HG03095 (cell line): ENCODE data around the gene CCDC24.
A peak's percentile ranks its signal among the peaks of the same experiment; 100 is the strongest.

ENCODE experiments used
- ATAC-seq: cut with Tn5 transposase; IDR thresholded peaks from one replicate; pipeline ENCODE4 v1.9.1; 2021; ENCODE audit warnings: moderate library complexity; ENCODE audit not compliant: unreplicated experiment

CCDC24 gene

DNA sequence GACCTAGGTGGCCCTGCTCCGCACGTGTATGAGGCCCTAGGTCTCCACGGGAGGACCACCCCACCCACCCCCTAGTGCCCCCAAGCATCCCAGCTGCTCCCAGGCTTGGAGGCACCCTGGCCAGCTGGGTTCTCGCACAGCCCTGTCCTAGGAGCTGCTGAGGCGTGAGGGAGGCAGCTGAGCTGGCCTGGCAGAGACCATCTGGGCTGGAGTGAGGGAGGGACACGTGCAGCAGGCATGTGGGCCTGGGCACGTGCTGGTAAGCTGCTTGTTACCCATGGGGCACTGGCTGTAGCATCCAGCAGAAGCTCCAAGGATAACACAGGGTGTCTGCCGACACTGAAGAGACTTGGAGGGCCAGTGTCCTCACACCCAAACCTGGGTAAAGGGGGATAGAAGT lies 29.8 kb downstream of the CCDC24 start:
- ATAC-seq: no peak

DNA sequence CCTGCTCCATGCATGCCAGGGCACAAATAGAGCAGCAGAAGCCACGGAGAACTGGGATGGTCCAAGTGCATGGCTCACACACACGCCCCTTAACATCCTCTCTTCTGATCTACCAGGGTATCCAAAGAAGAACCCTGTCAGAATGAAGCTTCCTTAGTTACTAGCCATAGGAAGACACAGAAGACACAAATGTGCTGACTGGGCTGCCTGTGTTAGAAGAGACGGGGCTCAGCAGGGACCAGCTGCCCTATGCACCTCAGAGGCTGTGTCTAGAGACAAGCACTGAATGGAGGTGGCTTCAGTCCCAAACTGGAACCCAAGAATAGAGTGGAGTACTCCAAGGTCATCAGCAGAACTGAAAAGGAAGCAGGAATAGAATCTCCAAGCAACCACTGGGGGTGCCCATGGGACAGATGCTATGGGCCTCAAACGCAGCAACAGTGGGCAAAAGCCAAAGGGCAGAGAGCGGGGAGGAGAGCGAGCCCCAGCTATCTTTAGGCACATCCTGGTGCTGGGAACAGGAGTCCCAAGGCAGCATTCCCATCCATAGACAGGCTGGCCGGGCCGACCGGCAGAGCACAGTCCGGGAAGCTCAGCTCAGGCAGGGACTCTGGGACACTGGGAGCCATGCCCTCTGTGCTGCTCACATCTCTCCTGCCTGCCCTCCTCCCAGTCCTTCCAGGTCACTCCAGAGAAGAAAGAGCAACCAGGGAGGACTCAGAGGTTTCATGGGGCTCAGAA lies 30.4 kb downstream of the CCDC24 start:
- ATAC-seq: no peak

DNA sequence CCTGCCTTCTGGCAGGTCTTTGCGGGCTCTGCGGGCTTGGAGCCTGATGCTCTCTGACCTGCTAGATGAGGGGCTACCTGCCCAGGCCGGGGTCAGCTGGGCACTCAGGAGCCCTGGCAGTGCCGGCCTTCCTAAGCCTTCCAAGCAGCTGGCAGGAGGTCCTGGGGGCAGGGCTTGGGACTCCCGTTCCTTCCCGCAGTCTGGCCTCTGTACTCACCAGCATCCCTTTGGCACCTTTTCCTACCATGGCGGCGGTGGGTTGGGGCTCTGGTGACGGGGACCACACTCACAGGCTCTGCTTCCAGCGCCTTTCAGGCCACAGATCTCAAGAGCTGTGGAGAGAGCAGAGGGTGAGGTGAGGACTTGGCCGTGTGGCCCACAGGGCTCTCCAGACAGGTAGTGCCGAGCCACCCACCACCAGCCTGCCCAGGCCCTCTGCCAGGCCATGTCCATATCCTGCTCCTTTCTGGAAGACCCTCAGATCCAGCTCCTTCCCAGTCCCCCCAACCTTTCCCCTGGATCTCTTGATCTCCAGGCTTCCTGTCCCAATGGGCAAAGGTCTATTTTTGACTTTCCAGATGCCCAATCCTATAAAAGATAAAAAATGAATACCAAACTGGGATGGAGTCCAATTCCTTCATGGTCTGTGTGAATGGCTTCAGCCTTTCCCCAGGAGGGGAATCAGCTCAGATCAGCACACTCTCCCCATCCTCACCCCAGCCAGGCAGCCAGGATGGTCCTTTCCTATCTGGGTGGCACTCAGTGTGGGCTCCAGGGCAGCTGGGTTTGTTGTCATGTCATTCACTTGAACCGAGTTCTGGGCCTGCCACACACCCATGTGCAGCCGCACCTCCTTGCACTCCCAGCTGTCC lies 32.9 kb downstream of the CCDC24 start:
- no peak for ATAC-seq

DNA sequence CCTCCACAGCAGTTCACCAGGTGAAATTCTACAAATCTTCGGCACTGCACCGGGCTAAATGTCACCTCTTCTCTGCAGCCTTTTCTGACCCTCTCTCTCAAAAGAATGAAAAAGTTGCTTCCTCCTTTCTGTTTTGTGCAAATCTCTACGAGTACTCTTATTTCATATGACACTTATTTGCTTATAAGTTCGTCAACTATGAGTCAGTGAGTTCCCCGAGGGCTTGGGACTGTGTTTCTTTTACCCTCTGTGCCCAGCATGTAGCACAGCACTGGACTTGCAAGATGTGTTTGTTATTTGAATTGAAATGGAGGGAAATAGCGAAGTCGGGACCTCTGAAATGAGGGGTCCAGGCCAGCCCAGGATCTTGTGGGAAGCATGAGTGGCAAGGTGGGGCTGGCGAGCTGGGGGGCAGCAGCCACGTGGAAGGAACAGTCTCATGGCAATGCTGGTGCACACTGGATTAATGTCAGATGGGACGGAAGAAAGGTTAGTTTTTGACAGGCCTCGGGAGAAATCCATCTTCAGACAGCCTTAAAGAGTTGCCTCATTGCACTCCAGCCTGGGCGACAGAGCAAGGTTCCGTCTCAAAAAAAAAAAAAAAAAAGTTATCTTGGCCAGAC lies 33.6 kb downstream of the CCDC24 start:
- ATAC-seq: no peak

DNA sequence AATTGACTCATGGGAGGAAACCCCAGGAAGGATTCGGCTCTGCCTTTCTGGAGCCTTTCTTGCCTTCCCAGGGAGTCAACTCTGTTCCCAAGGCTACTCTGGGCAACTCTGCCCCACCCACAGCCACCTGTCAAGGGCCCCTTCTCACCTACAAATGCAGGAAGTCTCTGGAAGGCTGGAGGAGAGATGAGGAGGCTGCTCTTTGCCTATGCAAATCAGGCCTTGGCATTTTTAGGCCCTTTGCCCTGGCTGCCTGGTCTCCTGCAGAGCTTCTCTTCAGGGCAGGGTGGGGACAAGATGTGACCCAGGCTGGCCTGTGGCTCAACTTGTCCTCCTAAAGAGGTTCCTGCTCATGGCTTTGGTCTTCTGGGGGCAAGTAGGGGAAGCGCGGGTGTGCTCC lies 34.4 kb downstream of the CCDC24 start:
- no peak for ATAC-seq

DNA sequence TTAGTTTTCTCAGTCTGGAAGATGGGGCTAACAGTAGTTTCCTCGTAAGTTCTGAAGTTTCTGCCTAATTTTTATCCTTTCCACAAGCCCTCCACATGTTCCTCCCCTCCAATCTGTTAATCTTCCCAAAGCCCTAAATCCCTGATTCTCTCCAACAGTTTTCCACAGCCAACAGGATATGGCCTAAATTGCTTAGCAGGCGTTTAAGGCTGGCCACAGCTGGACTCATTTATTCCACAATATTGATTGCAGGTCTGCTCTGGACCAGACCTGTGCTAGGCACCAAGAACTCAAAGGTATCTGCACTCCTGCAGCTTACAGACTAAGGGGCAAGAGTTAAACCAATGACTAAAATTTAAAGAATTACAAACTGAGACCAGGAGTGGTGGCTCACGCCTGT lies 35.9 kb downstream of the CCDC24 start:
- ATAC-seq: no peak

DNA sequence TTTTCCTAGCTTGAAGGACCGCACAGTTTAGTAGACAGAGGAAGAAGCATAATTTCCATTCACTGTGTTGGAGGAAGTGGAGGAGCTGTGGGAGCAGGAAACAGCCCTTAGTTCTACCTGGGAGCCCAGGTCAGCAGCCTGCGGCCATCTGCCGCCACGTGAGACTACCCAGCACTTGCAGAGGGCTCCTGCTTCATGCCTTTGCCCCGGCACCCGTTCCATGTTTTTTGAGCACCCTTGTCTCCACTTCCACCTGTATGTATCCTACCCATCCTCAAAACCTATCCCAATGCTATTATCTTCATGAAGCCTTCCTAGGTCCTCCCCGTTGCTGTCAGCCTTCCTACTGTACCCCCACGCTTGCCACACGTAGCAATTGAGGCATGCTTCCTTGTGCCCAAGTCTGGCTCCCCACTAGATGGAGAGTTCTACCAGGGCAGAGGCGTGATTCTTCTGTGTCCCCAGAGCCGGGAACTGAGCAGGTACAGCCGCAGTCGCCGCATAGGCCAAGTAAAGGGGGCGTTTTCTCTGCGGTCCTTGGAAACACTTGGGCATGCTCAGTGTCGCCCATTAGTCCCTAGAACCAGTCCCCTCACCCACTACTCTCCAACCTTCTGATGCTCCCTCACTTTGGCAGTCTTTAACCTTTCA lies 38.0 kb downstream of the CCDC24 start:
- ATAC-seq: peak; percentile 9

DNA sequence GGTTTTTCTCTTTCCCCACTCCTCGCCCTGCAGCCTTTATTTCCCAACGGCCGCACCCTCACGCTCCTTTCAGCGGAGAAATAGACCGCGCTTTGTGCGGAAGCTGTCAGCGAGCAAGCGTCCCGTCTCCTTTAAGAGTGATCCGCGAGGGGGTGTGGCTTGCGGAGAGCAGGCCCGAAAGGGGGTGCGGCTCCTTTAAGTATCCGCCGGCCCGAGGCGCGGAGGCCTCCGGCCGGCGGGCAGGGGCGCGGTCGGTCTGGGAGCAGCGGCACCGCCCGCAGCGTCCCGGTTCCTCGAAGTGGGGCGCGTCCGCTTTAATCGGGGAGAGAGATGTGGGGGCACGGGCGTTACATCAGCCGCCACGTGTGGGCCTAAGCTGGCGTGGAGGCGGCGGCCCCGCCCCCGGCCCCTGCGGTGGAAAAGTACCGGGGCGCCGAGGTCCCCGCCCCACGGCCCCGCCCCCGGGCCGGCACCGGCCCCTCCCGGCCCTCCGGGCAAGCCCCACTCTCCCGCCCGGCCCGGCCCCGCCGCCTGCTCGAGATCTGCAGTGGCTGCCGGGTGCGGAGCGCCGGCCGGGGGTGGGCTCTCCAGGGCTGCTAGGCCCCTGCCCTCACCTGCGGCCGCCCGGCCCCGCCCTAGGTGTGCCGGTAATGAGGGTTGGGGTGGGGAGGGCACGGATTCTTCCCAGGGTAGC lies 38.7 kb downstream of the CCDC24 start:
- ATAC-seq: peak; percentile 65

DNA sequence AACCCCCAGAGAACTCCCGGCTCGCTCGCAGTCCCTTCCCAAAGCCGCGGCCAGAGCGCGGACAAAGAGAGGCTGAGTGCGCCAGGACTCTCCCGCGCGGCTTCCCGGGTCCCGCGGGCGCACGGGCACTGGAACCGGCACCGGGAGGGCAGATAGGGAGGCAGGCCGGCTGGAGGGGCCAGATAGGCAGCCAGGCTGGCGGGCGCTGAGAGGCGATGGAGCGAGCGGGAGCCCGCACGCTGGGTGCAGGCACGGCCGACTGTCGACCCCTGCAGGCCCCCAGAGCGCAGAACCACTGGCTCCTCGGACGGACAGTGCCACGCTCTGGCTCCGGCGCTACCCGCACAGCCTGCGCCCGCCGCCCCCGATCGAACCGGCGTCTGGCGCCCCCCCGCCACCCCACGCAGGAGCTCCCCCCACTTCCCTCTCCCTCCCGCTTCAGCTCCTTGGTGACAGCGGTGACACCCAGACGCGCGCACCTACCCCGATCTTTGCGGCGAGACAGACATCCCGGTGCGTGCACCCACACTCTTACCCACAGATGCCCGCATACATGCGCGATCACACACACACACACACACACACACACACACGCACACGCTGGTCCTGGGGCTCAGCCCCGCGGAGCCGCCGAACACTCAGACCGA lies 39.3 kb downstream of the CCDC24 start:
- peak; percentile 20 for ATAC-seq

DNA sequence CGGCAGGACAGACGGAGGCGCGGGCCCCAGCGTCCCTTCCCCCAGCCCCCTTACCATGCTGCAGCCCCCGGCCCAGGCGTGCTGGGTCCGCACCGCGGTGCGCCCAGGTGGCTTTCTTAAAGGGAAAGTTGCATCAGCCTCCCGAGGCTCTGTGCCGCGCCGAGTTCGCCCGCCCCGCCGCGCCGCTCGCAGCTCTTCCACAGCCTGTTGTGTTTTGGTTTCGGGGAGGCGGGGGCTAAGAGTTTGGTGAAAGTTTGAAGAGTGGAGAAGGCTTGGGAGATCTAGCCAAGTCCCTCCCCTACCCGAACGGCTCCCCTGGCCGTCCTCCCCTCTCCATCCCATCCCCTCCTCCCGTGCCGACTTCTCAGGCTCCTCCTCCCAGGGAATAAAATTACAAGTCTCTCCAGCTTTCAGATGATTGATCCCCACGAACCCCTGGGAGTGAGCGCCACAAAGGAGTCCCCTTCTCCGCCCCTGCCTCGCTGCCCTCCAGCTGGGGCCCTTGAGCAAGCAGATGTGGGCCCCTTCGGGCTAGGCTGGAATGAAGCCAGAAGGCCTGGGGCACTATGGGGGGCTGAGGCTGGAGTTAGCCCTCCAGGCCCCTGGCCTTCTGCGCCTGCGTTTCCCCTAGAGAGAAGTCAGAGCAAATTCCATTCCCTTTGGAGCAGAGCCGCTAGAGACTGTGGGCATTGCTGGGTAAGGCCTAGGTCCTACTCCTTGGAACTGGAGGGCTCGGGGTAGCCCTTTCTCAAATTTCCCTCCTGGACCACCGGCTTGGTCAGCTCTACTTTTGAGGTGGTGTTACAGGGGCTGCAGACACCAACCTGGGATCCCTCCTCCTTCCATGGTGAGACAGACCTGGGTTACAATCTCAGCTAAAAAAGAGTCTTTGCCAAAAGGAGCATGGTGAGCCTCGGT lies 40.1 kb downstream of the CCDC24 start, which contains the start of gene SLC6A9:
TSS of gene SLC6A9 (minus strand) at position 211 of the 918 bp plus-strand sequence. CDS start 7,185 bp downstream, outside the sequence.
- no peak for ATAC-seq

DNA sequence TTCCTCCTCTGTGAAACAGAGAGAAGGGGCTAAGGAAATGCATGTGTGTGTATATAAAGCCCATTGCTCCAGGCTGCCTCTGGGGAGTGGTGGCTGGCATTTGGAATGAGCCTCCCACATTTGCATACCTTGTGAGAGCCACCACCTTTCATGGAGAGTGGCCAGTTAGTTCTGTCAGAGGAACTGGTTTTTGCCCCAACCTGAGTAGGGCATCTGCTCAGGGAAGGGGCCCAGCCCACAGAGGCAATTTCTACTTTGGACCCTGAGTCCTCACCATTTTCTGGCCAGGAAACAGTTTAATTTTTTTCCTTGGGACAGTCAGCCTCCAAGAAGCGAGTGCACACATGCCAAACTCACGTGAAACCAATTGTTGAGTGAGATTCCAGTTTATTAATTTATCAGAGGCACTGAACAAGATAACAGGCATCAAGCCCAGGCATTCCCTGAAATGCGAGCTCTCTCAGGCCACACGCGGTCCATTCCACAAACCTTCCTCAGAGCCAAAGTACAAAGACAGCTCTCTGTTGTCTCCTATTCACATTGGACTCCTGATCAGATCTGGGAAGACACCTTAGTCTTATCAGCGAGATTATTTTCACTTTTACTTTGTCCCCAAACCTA lies 40.9 kb downstream of the CCDC24 start:
- no peak for ATAC-seq

DNA sequence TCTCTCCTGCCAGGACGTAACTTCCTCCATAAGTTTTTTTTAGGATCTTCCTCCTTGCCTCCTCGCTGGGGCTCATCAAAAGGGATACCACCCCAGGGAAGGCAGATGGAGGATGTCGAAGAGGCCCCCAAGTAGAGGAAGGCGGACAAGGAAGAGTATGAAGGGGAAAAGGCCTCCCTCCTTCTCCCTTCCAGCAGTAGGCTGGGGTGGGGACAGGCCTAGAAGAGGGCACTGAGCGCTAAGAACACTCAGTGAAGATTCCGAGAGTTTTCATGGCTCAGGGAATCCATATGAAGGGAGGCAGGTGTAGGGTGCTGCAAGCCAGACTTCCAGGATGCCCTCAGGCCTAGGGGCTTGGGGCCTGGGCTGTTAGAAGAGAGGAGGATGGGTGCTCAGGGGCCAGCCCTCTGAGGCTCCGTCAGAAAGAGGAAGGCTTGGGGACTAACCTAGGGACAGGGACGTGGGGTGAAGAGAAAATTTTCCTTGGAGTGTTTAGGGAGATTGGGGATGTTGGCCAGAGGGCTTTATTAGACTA lies 41.7 kb downstream of the CCDC24 start:
- ATAC-seq: no peak

DNA sequence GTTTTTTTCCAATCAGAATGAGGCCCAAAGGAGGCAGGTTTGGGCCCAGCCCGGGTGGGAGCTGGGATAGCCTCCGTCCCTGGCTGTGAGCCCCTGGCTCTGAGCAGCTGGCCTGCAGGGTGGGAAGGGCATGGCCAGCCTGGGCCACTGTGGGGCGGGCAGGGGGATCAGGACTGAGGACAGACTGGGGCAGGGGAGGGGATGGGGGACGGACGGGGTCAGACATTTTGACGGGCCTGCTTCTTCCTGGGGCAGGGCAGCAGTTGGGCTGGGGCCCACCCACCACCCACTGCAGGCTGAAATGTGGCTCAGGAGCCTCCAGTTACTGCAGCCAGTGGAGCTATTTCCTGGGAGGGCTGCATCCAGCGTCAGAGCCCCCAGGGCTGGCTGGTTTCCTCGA lies 42.4 kb downstream of the CCDC24 start:
- no peak for ATAC-seq

DNA sequence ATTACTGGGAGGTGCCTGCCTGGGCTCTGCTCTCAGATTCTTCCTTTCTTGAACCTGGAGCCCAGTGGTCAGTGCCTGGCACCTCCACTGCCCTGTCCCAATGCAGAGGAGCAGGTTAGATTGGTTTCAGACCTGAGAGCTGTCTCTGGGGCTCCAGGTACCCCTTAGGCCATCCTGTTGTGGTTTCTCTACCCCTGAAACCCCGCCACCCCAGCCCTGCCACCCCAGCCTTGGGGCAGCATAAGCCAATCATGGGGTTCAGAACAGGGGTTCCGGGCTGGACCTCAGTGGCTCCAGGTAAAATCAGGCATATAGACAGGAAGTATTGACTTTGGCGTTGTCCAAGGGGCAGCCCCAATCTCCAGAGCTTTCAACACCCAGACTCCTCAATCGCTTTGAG lies 43.0 kb downstream of the CCDC24 start:
- no peak for ATAC-seq

DNA sequence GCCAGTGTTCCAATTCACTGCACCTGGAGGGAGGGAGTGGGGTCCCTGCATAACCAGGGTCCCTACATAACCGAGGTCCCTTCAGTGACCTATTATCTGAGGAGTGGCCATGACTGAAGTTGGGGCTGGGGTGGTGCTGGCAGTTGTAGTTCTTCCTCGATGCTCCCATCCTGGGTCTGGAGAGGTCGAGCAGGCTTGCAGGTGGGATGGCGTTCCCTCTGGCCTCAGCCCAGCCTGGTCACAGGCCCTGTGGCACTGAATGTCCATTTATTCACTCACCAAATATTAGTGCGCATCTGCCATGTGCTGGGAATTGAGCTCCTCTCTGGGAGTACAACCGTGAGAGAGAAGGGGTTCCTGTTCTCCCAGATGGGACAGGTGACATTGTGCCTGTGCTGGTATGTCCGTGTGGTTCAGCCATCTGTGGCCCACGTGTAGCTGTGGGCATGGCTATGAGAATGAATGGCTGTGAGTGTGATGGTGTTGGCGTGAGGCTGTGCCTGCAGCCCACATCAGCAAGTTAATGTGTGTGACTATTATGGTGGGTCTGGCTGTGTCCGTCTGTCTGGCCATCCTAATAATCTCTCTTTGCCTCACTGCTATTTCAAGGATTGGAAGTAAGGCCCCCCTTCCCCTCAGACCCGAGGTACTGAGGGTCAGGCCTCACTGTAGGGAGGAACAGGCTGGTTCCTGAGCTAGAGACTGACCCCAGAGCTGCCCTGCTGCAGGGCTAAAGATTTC lies 43.7 kb downstream of the CCDC24 start:
- ATAC-seq: no peak

DNA sequence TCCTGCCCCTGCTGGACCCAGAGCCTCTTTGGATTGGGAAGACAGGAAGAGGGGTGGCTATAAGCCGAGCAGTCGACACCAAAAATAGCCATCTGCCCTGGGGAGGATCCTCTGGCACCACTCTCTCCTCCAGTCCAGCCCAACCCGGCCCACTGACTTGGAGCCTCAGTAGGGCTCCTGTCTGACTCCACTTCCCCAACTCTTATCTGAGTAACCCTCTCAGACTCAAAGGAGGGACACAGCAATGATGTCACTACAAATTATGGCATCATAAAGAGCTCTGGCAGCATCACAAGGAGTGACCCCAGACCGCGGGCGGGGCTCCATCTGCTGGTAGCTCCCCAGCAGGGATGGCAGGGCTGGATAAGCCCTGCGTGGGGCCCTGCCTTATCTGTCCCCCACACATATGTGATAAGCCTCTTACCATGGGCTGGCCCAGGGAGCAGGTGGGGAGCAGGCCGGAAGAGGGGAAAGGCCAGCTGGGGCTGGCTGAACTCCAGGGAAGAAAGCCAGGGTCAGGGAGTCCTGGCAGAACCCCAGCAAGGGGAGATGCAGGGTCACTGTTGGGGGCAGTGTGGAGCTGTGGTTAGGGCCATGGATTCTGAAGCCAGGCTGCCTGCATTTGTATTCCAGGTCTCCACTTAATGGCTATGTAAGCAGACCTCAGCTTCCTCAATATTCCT lies 44.5 kb downstream of the CCDC24 start:
- ATAC-seq: no peak
